GM03348 (cell line): ENCODE measurements around the gene SLC13A2.
"Not testable (repeated sequence)": the region's sequence is repeated elsewhere in the genome, so short reads cannot be mapped to it uniquely, and the experiment has no call there.

Experiments used
- DNase-seq: peaks from one replicate; pipeline ENCODE4 v3.0.0; 2012; ENCODE audit warnings: low spot score

Gene SLC13A2, protein sequence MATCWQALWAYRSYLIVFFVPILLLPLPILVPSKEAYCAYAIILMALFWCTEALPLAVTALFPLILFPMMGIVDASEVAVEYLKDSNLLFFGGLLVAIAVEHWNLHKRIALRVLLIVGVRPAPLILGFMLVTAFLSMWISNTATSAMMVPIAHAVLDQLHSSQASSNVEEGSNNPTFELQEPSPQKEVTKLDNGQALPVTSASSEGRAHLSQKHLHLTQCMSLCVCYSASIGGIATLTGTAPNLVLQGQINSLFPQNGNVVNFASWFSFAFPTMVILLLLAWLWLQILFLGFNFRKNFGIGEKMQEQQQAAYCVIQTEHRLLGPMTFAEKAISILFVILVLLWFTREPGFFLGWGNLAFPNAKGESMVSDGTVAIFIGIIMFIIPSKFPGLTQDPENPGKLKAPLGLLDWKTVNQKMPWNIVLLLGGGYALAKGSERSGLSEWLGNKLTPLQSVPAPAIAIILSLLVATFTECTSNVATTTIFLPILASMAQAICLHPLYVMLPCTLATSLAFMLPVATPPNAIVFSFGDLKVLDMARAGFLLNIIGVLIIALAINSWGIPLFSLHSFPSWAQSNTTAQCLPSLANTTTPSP

GRCh38 chr17:28473542-28473941, at the start of gene SLC13A2:
SLC13A2 (plus strand) TSS chr17:28473644; CDS start chr17:28473713, 69 bp downstream.
- DNase-seq = no peak

GRCh38 chr17:28425206-28425605, 48.2 kb upstream of the SLC13A2 start:
- no peak for DNase-seq

DNA sequence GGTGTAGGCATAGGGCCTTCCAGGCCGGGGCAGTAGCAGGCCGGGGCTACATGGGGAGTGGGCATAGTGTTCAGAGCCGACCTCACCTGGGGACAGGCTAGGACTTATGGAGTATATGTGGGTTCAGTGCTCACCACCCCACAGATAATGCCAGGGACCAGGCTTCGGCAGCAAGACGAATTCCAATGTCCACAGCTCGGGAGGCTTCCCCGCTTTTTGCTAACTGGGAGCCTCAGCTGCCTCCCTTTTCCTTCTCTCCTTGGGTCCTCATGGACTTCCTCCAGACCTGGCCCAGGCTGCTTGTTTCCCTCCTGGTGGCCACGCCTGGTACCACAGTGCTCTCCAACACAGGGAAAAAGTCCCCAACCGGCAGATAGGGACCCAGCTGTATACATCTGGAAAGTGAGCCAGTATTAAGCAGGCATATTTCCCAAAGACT, 47.3 kb upstream of the SLC13A2 start:
- no peak for DNase-seq

GRCh38 chr17:28427371-28427770, 46.1 kb upstream of the SLC13A2 start:
- DNase-seq = no peak

DNA sequence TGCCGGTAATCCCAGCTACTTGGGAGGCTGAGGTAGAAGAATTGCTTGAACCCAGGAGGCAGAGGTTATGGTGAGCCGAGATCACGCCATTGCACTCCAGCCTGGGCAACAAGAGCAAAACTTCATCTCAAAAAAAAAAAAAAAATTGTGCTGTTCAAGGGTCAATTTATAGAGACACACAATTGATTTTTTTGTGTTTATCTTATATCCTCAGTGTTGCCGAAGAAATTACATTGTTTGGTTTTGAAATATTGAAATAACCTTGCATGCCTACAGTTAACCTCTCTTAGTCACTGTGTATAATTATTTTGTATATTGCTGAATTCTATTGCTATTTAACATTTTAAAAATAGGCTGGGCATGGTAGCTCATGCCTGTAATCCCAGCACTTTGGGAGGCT, 45.5 kb upstream of the SLC13A2 start:
- not testable (repeated sequence) for DNase-seq

DNA sequence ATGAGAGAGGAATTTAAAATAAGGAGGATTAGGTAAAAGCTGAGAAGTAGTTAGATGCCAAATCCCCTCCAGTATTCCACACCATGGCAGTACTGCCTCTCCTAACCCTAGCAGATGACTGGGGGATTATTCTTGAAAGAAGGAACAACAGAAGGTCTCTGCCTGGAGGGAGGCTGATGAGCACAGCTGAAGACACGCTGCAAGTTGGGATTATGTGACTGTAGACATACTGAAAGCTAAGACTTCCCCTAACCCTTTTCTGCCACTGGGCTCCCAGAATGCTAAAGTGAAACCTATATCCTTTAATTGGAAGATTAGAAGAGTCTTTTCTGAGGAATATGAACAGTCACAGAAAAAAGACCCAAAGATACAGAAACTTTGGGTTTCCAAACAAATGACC, 39.7 kb upstream of the SLC13A2 start:
- no peak for DNase-seq

DNA sequence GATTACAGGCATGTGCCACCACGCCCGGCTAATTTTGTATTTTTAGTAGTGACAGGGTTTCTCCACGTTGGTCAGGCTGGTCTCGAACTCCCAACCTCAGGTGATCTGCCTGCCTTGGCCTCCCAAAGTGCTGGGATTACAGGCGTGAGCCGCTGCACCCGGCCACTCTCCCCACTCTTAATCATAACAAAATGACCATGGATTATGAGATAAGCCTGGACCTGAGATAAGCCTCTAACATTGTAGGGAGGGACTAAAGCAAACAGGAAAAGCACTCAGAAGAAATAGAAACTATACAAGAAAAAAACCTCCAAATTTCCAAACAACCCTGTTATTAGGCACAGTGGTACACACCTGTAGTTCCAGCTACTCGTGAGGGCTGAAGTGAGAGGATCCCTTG, 39.1 kb upstream of the SLC13A2 start:
- DNase-seq = not testable (repeated sequence)

GRCh38 chr17:28443901-28444638, 29.4 kb upstream of the SLC13A2 start:
- DNase-seq = no peak

GRCh38 chr17:28446716-28447395, 26.6 kb upstream of the SLC13A2 start:
- DNase-seq = no peak

GRCh38 chr17:28447396-28447760, 26.1 kb upstream of the SLC13A2 start:
- DNase-seq = no peak

DNA sequence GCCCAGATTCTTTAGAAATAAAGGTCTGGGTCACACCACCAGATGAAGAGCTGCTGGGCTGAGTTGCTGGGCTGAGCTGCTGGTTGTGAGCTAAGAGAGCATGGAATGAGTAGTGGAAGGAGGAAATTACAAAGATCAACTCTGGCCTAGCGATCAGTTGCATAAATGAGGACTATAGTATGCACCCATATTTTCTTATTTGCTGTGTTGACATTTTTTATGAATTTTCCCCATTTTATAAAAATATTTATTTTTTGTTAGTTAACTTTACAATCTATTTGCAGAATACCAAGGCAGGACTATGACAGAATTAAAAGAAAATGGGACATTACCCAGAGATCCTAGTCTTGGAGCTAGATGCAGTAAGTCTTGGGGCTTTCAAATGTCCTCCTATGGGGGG, 23.6 kb upstream of the SLC13A2 start:
- DNase-seq = no peak

DNA sequence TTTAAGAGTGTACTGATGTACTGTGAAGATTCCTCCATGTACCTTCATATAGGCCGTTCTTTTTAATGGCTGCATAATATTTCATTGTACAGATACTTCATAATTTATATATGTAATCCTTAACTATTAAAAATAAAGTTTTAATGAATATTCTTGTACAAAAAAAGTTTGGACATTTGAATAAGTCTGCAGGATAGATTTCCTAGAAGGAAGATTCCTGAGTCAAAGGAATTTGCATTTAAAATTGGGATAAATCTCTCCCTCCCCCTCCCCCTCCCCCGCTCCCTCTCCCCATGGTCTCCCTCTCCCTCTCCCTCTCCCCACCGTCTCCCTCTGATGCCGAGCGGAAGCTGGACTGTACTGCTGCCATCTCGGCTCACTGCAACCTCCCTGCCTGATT, 15.6 kb upstream of the SLC13A2 start:
- DNase-seq = no peak

- not testable (repeated sequence) for DNase-seq
These were observed 14.6 kb upstream of the SLC13A2 start for GRCh38 chr17:28458881-28459280.

DNA sequence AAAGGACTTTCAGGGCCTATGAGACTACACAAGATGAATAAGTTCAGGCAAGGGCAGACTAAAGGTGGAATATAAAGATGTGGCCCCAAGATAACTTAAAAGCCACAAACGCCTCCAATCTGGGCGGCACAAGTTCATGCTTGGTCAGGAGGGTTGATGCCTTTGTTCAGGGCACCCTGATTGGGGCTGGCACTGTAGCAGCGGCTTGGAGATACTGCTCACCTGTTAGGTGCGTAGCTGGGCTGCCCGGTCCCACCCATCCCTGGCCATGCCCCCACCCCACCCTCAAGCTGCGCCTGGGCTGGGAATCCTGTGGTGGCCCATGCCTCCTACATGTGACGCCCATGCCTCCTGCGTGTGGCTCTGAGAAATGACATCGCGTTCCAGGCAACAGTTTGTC, 12.5 kb upstream of the SLC13A2 start:
- DNase-seq = no peak

DNA sequence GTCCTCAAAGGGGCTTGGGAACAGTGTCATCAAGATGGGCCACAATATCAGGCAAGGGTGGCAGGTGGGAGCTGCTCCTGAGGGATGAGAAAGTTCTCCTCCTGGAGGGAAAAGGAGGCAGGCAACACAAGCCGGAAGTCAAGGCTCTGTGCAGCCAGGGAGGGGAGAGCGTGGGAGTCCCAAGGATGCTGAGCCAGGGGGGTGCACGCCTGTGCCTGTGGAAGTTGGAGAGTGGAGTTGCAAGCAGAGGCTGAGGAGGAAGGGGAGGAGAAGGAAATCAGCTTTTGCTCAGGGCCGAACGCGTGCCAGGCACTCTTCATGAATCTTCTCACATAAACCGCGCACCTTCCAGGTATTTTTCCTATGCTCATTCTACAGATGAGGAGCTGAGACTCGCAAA, 7.4 kb upstream of the SLC13A2 start:
- DNase-seq = no peak

- no peak for DNase-seq
These were observed 6.9 kb upstream of the SLC13A2 start for GRCh38 chr17:28466521-28467048.

GRCh38 chr17:28467456-28468025, 5.9 kb upstream of the SLC13A2 start:
- DNase-seq = peak; percentile 72

DNA sequence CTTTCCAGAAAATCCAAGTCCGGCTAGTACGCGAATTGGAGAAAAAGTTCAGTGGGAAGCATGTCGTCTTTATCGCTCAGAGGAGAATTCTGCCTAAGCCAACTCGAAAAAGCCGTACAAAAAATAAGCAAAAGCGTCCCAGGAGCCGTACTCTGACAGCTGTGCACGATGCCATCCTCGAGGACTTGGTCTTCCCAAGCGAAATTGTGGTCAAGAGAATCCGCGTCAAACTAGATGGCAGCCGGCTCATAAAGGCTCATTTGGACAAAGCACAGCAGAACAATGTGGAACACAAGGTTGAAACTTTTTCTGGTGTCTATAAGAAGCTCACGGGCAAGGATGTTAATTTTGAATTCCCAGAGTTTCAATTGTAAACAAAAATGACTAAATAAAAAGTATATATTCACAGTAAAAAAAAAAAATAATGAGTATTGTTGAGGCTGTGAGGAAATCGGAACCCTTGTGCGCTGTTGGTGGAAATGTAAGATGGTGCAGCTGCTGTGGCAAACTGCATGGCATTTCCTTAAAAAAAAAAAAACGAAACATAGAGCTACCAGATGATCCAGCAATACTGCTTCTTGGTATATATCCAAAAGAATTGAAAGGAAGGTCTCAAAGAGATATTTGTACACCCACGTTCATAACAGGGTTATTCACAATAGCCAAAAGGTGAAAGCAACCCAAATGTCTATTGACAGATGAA, 5.3 kb upstream of the SLC13A2 start:
- DNase-seq = not testable (repeated sequence)

- DNase-seq = no peak
These were observed 4.7 kb upstream of the SLC13A2 start for GRCh38 chr17:28468781-28469180.

- no peak for DNase-seq
These were observed 4.1 kb upstream of the SLC13A2 start for GRCh38 chr17:28469376-28469775.

DNA sequence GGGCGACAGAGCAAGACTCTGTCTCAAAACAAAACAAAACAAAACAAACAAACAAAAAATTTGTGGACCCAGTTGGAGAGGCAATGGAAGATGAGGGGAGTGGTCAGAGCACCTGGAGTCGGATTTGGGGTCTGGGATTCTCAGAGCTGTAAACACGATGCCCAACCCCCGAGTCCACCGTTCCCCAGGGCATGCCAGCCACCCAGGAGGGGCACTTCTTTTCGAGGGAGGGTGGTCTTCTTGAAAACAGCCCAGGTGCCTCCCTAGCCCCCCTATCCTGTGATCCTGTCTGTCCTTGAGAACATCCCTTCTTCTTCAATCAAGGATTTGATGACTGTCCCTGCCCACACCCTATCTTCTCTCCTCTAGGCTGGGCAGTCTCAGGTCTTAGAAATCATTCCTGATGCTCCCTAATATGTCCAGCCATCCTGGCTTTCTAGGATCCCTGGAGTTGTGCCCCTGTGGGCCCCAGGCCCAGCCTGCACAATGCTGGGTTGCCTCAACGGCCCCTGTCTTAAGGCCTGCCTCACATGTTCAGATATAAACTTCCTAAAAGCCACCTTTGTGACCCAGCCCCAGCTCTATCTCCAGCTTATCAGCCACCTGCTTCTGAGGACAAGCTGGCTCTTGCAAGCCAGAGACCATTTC, 3.1 kb upstream of the SLC13A2 start:
- no peak for DNase-seq
